ENCODE data around the gene RNF103. TPM values are rescaled to one million over a fixed set of nuclear protein-coding genes. Genes with fewer than 3 reads are reported as not detected.

The RNF103 gene
- total and polyA plus RNA-seq, 2 of the 8 experiments (the other 6 are each of a cell fraction or from before 2014, with no cell fraction given) = 3.3 to 7.4 TPM

DNA sequence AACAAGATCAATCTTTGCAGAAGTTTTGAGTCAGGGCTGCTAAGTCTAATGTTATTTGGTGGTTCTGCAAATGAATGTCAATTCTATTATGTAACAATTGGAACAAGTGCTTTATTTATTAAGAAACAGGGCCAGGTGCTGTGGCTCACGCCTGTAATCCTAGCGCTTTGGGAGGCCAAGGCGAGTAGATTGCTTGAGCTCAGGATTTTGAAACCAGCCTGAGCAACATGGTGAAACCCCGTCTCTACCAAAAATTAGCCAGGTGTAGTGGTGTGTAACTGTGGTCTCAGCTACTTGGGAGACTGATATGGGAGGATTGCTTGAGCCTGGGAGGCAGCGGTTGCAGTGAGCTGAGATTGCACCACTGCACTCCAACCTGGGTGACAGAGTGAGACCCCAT lies 13.2 kb upstream of the RNF103 start (continued):
- TF ChIP-seq, protein P1, sequence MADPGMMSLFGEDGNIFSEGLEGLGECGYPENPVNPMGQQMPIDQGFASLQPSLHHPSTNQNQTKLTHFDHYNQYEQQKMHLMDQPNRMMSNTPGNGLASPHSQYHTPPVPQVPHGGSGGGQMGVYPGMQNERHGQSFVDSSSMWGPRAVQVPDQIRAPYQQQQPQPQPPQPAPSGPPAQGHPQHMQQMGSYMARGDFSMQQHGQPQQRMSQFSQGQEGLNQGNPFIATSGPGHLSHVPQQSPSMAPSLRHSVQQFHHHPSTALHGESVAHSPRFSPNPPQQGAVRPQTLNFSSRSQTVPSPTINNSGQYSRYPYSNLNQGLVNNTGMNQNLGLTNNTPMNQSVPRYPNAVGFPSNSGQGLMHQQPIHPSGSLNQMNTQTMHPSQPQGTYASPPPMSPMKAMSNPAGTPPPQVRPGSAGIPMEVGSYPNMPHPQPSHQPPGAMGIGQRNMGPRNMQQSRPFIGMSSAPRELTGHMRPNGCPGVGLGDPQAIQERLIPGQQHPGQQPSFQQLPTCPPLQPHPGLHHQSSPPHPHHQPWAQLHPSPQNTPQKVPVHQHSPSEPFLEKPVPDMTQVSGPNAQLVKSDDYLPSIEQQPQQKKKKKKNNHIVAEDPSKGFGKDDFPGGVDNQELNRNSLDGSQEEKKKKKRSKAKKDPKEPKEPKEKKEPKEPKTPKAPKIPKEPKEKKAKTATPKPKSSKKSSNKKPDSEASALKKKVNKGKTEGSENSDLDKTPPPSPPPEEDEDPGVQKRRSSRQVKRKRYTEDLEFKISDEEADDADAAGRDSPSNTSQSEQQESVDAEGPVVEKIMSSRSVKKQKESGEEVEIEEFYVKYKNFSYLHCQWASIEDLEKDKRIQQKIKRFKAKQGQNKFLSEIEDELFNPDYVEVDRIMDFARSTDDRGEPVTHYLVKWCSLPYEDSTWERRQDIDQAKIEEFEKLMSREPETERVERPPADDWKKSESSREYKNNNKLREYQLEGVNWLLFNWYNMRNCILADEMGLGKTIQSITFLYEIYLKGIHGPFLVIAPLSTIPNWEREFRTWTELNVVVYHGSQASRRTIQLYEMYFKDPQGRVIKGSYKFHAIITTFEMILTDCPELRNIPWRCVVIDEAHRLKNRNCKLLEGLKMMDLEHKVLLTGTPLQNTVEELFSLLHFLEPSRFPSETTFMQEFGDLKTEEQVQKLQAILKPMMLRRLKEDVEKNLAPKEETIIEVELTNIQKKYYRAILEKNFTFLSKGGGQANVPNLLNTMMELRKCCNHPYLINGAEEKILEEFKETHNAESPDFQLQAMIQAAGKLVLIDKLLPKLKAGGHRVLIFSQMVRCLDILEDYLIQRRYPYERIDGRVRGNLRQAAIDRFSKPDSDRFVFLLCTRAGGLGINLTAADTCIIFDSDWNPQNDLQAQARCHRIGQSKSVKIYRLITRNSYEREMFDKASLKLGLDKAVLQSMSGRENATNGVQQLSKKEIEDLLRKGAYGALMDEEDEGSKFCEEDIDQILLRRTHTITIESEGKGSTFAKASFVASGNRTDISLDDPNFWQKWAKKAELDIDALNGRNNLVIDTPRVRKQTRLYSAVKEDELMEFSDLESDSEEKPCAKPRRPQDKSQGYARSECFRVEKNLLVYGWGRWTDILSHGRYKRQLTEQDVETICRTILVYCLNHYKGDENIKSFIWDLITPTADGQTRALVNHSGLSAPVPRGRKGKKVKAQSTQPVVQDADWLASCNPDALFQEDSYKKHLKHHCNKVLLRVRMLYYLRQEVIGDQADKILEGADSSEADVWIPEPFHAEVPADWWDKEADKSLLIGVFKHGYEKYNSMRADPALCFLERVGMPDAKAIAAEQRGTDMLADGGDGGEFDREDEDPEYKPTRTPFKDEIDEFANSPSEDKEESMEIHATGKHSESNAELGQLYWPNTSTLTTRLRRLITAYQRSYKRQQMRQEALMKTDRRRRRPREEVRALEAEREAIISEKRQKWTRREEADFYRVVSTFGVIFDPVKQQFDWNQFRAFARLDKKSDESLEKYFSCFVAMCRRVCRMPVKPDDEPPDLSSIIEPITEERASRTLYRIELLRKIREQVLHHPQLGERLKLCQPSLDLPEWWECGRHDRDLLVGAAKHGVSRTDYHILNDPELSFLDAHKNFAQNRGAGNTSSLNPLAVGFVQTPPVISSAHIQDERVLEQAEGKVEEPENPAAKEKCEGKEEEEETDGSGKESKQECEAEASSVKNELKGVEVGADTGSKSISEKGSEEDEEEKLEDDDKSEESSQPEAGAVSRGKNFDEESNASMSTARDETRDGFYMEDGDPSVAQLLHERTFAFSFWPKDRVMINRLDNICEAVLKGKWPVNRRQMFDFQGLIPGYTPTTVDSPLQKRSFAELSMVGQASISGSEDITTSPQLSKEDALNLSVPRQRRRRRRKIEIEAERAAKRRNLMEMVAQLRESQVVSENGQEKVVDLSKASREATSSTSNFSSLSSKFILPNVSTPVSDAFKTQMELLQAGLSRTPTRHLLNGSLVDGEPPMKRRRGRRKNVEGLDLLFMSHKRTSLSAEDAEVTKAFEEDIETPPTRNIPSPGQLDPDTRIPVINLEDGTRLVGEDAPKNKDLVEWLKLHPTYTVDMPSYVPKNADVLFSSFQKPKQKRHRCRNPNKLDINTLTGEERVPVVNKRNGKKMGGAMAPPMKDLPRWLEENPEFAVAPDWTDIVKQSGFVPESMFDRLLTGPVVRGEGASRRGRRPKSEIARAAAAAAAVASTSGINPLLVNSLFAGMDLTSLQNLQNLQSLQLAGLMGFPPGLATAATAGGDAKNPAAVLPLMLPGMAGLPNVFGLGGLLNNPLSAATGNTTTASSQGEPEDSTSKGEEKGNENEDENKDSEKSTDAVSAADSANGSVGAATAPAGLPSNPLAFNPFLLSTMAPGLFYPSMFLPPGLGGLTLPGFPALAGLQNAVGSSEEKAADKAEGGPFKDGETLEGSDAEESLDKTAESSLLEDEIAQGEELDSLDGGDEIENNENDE (IDR thresholded peaks at IDR 0.05; ENCODE audit: insufficient replicate concordance, low read length) = no peak
- TF ChIP-seq RXRA (IDR thresholded peaks at IDR 0.05; ENCODE audit: insufficient read depth, low read depth, low read length) (no peak), PHF8 (conservative IDR thresholded peaks at IDR 0.05; ENCODE audit: low read depth, low read length) (no peak), SAP30 (IDR thresholded peaks at IDR 0.05; ENCODE audit: insufficient read depth, insufficient replicate concordance, low read length) (no peak), CHD1 (IDR thresholded peaks at IDR 0.05; ENCODE audit: low read depth, low read length) (no peak), TCF12 (IDR thresholded peaks at IDR 0.05; ENCODE audit: low read depth, low read length) (no peak), FOSL1 (IDR thresholded peaks at IDR 0.05; ENCODE audit: insufficient read depth, low read depth, low read length) (no peak), SIX5 (IDR thresholded peaks at IDR 0.05; ENCODE audit: low read depth, low read length) (no peak), RNF2 (IDR thresholded peaks at IDR 0.05; ENCODE audit: borderline replicate concordance, low read depth, low read length, missing control alignments, poor library complexity, severe bottlenecking) (no peak)

Measured in H1 (cell line).